NT2/D1 (cell line): ENCODE results near the gene ELFN2.

ENCODE experiments used
- SUZ12 ChIP-seq: IDR thresholded peaks from 2 replicates; pipeline ENCODE4 v1.6.1; 2011; ENCODE audit not compliant: insufficient read length, insufficient read depth; ENCODE audit errors: extremely low read depth
- YY1 ChIP-seq: IDR thresholded peaks from 2 replicates; pipeline ENCODE4 v1.6.1; 2011; ENCODE audit not compliant: insufficient read length, insufficient read depth
- ZNF274 ChIP-seq: IDR thresholded peaks from 2 replicates; pipeline ENCODE4 v1.6.1; 2011; ENCODE audit warnings: mild to moderate bottlenecking, low read depth, low read length

DNA sequence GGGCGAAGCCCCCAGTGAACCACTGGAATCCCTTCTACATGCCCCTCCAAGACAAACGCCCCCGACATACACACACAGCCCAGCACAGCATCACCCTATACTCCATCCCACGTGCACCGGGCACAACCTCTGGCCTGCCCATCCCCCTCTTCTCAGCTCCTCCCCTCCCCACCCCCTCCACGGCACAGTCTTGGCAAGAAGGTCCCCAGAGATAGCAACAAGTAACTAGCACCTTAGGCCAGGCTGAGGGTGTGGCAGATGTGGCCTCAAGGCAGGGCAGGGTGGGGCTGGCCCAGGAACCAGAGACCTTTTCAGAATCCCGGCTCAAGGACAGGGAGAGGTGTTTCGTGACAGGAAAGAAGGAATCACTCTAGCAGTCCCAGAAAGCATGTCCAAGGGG is 90.7 kb downstream of the ELFN2 start:
- no peak for TF ChIP-seq YY1
- no peak for TF ChIP-seq SUZ12
- no peak for TF ChIP-seq ZNF274
